BLaER1 (cell line): ENCODE results near the gene TTC7B.

Experiments
- H3K27ac ChIP-seq: shearing (Covaris generic); formaldehyde crosslinking; 2 replicates; pipeline ENCODE4 v1.8.1; 2022
- H3K27me3 ChIP-seq: shearing (Covaris generic); formaldehyde crosslinking; 2 replicates; pipeline ENCODE4 v1.8.1; 2022
- H3K36me3 ChIP-seq: shearing (Covaris generic); formaldehyde crosslinking; 2 replicates; pipeline ENCODE4 v1.8.1; 2022
- H3K4me1 ChIP-seq: shearing (Covaris generic); formaldehyde crosslinking; 2 replicates; pipeline ENCODE4 v1.8.1; 2022
- H3K4me2 ChIP-seq: shearing (Covaris generic); formaldehyde crosslinking; 2 replicates; pipeline ENCODE4 v1.8.1; 2022
- H3K4me3 ChIP-seq: shearing (Covaris generic); formaldehyde crosslinking; 2 replicates; pipeline ENCODE4 v1.8.1; 2022
- H3K9ac ChIP-seq: shearing (Covaris generic); formaldehyde crosslinking; 2 replicates; pipeline ENCODE4 v1.8.1; 2022
- H3K9me3 ChIP-seq: shearing (Covaris generic); formaldehyde crosslinking; 2 replicates; pipeline ENCODE4 v1.8.1; 2022
- H4K20me1 ChIP-seq: shearing (Covaris generic); formaldehyde crosslinking; 2 replicates; pipeline ENCODE4 v1.8.1; 2022
- Cebpa-rat ChIP-seq: shearing (Covaris generic); IDR thresholded peaks from 2 replicates; pipeline ENCODE4 v1.8.1; 2022

The TTC7B gene

DNA sequence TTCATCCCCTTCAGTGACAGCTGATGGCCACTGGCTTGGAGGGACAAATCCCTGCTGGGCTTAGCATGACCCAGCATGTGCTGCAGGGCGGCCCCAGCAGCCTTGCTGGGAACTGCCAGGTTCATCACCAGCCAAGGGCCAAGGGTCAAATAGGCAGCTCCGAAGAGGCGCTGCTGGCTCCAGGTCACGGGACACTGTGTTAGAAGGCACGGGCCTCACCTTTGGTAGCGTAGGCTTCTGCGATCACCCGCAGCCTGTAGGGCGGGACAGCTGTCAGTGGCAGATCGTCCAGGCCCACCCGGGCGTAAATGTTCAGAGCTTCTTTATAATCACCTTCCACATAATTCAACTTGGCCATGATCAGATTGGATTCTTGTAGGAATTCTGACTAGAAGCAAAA lies 35.7 kb downstream of the TTC7B start:
- no peak for TF ChIP-seq Cebpa-rat
- H4K20me1 ChIP-seq: no peaks in the 10 kb centered on the region
- no peak overlapping the region for H3K9ac ChIP-seq
- H3K27me3 ChIP-seq: no peaks in the 10 kb centered on the region
- H3K4me1 ChIP-seq: peaks cover 14% of the 10 kb centered on the region
- no peak overlapping the region for H3K4me3 ChIP-seq
- no peak overlapping the region for H3K4me2 ChIP-seq
- H3K9me3 ChIP-seq: no peaks in the 10 kb centered on the region
- H3K36me3 ChIP-seq: peaks cover 78% of the 10 kb centered on the region
- no peak overlapping the region for H3K27ac ChIP-seq

DNA sequence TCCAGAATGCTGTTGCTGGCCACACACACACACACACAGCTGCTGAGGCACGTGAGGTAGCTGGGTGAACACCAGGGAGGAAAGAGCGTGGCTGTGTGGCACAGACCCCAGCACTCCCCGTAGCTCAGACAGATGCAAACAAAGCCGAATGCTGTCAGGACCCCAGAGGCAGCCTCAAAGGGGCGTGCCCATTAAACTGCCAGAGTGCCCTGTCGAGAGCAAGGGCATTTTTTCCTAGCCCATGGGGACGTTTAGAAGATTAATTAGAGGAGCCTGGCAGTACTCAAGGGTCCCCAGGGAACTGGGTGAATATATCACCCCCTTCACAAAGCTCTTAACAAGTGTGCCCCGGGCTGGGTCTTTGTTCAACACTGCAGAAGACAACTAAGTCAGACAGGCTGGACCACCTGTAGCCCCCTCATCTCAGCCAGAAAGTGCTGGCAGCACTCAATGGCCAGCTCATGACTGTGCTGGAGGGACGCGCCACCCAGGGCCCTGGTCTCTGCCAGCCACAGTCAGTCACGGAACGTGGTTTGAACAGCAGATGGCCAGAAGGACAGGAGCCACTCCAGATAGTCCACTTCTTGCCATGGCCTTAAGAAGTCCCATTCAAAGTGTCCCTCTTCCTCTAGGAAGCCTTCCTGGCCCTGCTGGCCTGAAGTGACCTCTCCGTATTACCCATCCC lies 37.5 kb downstream of the TTC7B start:
- H3K4me3 ChIP-seq: no peak overlapping the region
- H3K36me3 ChIP-seq: peaks cover 70% of the 10 kb centered on the region
- peaks cover 11% of the 10 kb centered on the region for H3K4me1 ChIP-seq
- no peak for TF ChIP-seq Cebpa-rat
- H3K9me3 ChIP-seq: no peaks in the 10 kb centered on the region
- no peak overlapping the region for H3K9ac ChIP-seq
- peak overlapping the region; percentile 43 for H3K4me2 ChIP-seq
- no peaks in the 10 kb centered on the region for H3K27me3 ChIP-seq
- H3K27ac ChIP-seq: peak overlapping the region; percentile 19; the same call in 1 of the 2 replicates
- no peaks in the 10 kb centered on the region for H4K20me1 ChIP-seq

DNA sequence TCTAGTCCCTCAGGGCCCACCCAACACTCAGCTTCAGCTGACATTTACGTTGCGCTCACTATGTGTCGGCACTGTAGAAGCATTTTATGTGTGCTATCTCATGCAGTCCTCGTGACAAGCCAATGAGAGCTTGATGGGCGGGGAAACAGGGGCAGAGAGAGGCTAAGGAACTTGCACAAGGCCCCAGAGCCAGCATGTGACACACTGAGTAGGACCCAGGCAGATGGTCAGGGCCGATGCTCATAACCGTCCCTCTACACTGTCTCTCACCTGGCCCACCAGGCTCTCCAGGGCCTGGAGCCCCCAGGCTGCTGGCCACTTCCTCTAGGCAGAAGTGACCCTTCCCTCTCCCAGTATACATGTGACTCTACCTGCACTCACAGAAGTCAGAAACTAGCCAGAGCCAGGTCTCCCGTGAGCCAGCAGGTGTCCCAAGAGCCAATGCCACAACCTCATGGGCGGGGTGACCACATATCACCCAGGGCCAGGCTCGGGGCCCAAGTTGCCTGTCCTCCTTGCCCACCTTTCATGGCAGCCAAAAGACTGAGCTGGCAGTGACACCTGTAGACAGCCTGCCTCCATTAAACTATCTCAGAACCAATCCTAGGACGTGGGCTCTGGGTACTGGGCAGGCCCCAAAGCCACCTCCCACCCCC lies 38.3 kb downstream of the TTC7B start:
- peaks cover 11% of the 10 kb centered on the region for H3K4me1 ChIP-seq
- no peak for TF ChIP-seq Cebpa-rat
- H3K4me2 ChIP-seq: peak overlapping the region; percentile 43
- peak overlapping the region; percentile 19; the same call in 1 of the 2 replicates for H3K27ac ChIP-seq
- H3K36me3 ChIP-seq: peaks cover 63% of the 10 kb centered on the region
- no peaks in the 10 kb centered on the region for H4K20me1 ChIP-seq
- H3K27me3 ChIP-seq: no peaks in the 10 kb centered on the region
- H3K9me3 ChIP-seq: no peaks in the 10 kb centered on the region
- H3K9ac ChIP-seq: no peak overlapping the region
- no peak overlapping the region for H3K4me3 ChIP-seq

- TF ChIP-seq Cebpa-rat: no peak
- Histone ChIP-seq H3K9ac (no peak overlapping the region), H3K27ac (no peak overlapping the region), H3K27me3 (no peaks in the 10 kb centered on the region), H3K9me3 (no peaks in the 10 kb centered on the region), H4K20me1 (no peaks in the 10 kb centered on the region), H3K4me2 (no peak overlapping the region), H3K4me3 (no peak overlapping the region), H3K36me3 (peaks cover 57% of the 10 kb centered on the region), H3K4me1 (peaks cover 11% of the 10 kb centered on the region)
These were observed 38.9 kb downstream of the TTC7B start for GRCh38 chr14:90777358-90777757.

DNA sequence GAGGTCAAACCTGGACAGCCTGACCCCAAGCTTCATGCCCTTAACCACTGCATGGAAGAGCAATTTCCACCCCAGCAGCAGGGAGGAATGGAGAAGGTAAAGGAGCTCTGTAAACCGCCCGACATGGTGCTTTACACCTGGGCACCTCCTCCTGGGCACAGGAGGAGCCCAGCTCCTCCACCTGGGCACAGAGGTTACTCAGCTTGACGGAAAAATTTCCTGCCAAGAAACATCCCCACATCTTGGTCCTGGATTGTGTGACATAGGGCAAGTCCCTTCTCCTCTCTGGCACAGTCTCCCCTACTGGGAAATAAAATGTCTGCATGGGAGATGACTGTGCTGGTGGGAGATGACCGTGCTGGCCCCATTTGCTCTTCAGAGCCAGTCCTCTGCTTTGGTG lies 40.8 kb downstream of the TTC7B start:
- no peak overlapping the region for H3K27ac ChIP-seq
- no peaks in the 10 kb centered on the region for H4K20me1 ChIP-seq
- TF ChIP-seq Cebpa-rat: no peak
- H3K9me3 ChIP-seq: no peaks in the 10 kb centered on the region
- no peak overlapping the region for H3K9ac ChIP-seq
- H3K4me3 ChIP-seq: no peak overlapping the region
- no peak overlapping the region for H3K4me2 ChIP-seq
- peaks cover 11% of the 10 kb centered on the region for H3K4me1 ChIP-seq
- H3K27me3 ChIP-seq: no peaks in the 10 kb centered on the region
- peaks cover 39% of the 10 kb centered on the region for H3K36me3 ChIP-seq

DNA sequence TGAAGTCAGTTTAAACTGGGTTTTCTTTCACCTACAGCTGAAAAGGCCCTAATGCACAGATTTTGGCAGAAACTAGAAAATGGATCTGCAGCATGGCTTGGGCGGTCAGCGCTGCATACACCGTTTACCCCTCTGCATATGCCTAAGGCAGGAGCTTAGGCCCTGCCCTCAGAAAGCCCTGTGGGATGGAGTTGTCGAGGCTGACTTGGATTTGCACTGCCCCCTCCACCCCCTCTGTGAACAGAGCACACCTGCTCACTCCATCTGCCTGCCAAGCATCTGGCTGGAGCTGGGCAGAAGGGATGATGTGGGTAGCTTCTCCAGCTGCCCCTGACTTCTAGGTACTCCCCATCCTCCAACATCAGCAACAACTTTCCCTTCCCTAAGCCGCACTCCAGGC lies 41.9 kb downstream of the TTC7B start:
- no peak overlapping the region for H3K4me2 ChIP-seq
- no peak for TF ChIP-seq Cebpa-rat
- H3K36me3 ChIP-seq: peaks cover 36% of the 10 kb centered on the region
- H4K20me1 ChIP-seq: no peaks in the 10 kb centered on the region
- H3K9ac ChIP-seq: no peak overlapping the region
- H3K27me3 ChIP-seq: no peaks in the 10 kb centered on the region
- H3K9me3 ChIP-seq: peaks cover 6% of the 10 kb centered on the region; the same call in 1 of the 2 replicates
- H3K4me1 ChIP-seq: peaks cover 11% of the 10 kb centered on the region
- no peak overlapping the region for H3K27ac ChIP-seq
- no peak overlapping the region for H3K4me3 ChIP-seq

DNA sequence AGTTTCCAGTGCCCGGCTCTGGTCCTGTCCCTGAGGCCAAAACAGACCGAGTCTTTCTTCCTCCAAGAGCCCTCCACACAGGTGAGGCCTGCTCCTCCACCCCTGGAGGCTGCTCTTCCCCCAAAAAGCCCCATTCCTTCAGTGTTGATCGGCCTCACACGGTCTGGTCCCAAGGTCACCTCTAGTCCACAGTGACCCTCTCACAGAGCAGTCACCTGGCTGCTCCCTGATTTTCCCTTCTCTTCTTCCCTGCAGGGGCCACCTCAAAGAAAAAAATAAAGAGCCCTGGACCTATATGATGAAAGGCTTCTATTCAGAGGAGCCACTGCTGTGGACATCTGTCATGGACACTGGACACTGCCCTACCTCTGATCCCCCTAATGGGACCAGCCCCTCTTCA lies 42.5 kb downstream of the TTC7B start:
- Histone ChIP-seq H3K4me1 (peaks cover 8% of the 10 kb centered on the region), H3K9ac (no peak overlapping the region), H4K20me1 (no peaks in the 10 kb centered on the region), H3K36me3 (peaks cover 33% of the 10 kb centered on the region), H3K4me2 (no peak overlapping the region), H3K9me3 (peaks cover 8% of the 10 kb centered on the region; the same call in 1 of the 2 replicates), H3K27ac (no peak overlapping the region), H3K4me3 (no peak overlapping the region), H3K27me3 (no peaks in the 10 kb centered on the region)
- no peak for TF ChIP-seq Cebpa-rat

DNA sequence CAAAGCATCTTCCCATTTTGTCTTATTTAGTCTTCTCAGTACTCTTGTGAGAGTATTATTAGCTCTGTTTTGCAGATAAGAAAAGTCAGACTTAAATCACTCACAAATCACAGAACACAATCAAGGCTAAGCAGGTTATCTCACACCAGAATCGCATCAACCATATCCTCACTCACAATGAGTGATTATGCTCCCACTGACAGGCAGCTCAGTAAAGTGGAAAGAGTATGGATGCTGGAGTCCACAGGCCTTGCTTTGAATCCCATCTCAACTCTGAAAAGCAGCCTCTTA lies 43.1 kb downstream of the TTC7B start:
- no peak overlapping the region for H3K4me3 ChIP-seq
- H3K9me3 ChIP-seq: peaks cover 13% of the 10 kb centered on the region
- H3K36me3 ChIP-seq: peaks cover 35% of the 10 kb centered on the region
- no peak for TF ChIP-seq Cebpa-rat
- no peak overlapping the region for H3K9ac ChIP-seq
- no peak overlapping the region for H3K4me2 ChIP-seq
- H3K27ac ChIP-seq: no peak overlapping the region
- H3K27me3 ChIP-seq: no peaks in the 10 kb centered on the region
- peaks cover 2% of the 10 kb centered on the region for H3K4me1 ChIP-seq
- no peaks in the 10 kb centered on the region for H4K20me1 ChIP-seq

GRCh38 chr14:90767899-90768298 lies 48.3 kb downstream of the TTC7B start:
- Histone ChIP-seq H3K36me3 (peaks cover 30% of the 10 kb centered on the region), H3K4me3 (no peak overlapping the region), H3K9me3 (peaks cover 44% of the 10 kb centered on the region), H3K4me1 (no peaks in the 10 kb centered on the region), H3K27ac (no peak overlapping the region), H3K27me3 (no peaks in the 10 kb centered on the region), H3K4me2 (no peak overlapping the region), H4K20me1 (no peaks in the 10 kb centered on the region), H3K9ac (no peak overlapping the region)
- TF ChIP-seq Cebpa-rat: no peak

GRCh38 chr14:90760591-90761316 lies 55.5 kb downstream of the TTC7B start:
- no peaks in the 10 kb centered on the region for H4K20me1 ChIP-seq
- peak overlapping the region; percentile 93; the same call in 1 of the 2 replicates for H3K27ac ChIP-seq
- peak overlapping the region; percentile 97 for H3K4me2 ChIP-seq
- no peak overlapping the region for H3K4me3 ChIP-seq
- no peak for TF ChIP-seq Cebpa-rat
- 0 out of 2 replicates have a peak, but pooled peaks cover 4% of the 10 kb centered on the region for H3K36me3 ChIP-seq
- H3K4me1 ChIP-seq: peaks cover 37% of the 10 kb centered on the region
- H3K9me3 ChIP-seq: peaks cover 21% of the 10 kb centered on the region
- no peaks in the 10 kb centered on the region for H3K27me3 ChIP-seq
- H3K9ac ChIP-seq: peak overlapping the region; percentile 85; the same call in 1 of the 2 replicates
